Measurements from ENCODE around the gene FGF11.

The FGF11 gene

GRCh38 chr17:7435676-7436555 lies 3.4 kb upstream of the FGF11 start:
- peak; percentile 55 to 66 for DNase-seq

GRCh38 chr17:7436556-7437368 lies 2.5 kb upstream of the FGF11 start:
- peak; percentile 79 to 86 for DNase-seq

DNA sequence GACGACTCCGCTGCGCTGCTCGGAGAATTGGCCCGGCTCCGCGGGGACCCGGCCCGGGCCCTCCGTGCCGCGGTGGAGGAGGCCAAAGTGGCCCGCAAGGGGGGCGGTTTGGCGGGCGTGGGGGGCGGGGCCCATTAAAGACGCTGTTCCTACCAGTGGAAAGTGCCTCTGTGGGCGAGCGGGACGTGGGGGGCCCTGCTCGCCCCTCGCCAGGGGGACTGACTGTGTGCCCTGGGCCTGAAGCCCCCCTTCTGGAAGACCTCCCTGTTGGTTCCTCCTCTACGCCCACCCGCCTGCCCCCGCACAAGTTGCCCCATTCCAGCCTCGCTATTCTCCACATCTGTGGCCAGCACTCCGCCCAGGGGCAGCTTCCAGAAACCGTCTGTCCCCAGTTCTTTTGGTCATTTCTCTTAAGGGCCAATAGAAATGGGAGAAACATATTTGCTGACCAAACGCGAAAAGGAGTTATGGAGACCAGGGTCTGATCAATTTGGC lies 1.9 kb upstream of the FGF11 start:
- DNase-seq, result no peak

DNA sequence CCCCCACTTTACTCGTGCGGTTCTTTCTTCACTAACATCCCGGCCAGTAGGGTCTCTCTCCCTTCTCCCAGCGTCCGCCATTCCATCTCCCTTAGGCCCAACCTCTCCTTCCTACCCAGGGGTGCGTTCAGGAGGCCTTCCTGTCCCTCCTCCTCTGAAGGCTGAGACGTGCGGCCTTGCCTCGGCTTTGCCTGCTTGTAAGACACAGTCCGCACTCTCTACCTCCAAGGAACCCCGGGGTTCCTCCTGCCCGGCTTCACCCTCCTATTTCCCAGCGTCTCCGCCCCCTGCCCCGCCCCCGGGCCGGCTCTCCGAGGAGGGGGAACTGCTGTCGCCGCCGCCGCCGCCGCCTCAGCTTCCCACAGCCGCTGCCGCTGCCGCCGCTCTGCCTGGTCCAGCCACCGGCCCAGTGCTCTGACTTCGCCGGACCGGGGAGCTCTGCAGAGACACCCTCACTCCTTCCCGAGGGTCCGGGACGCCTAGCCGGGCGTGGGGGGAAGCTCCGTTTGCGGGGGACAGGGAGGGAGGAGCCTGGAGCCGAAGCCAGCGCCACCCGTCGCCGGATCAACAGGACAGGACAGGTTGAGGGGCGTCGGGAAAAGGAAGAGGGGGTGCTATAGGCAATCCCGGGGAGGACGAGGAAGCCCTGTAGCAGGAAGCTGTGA lies 1.2 kb upstream of the FGF11 start:
- peak; percentile 66 to 80 for DNase-seq

- DNase-seq, result no peak
Observed at GRCh38 chr17:7438656-7439460, 454 bp upstream of the FGF11 start.

GRCh38 chr17:7440113-7440833 lies 961 bp downstream of the FGF11 start:
- DNase-seq, result peak; percentile 34 to 62

- peak in 1 of 2 donors; percentile 28 for DNase-seq
Observed at GRCh38 chr17:7440834-7441195, 1.5 kb downstream of the FGF11 start.

DNA sequence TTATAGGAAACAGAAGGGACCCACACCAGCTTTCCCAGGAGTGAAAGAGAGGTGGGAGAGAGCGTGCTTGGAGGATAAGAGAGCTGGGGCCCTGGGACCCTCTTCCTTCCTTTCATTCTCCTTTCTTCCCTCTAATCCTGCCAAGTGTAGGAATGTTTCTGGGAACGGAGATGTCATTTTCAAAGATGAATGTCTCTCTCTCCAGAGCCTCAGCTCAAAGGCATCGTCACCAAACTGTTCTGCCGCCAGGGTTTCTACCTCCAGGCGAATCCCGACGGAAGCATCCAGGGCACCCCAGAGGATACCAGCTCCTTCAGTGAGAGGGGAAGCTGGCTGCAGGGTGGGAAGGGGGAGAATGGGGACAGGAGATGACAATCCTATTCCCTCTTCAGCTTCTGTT lies 2.0 kb downstream of the FGF11 start:
- no peak for DNase-seq

DNA sequence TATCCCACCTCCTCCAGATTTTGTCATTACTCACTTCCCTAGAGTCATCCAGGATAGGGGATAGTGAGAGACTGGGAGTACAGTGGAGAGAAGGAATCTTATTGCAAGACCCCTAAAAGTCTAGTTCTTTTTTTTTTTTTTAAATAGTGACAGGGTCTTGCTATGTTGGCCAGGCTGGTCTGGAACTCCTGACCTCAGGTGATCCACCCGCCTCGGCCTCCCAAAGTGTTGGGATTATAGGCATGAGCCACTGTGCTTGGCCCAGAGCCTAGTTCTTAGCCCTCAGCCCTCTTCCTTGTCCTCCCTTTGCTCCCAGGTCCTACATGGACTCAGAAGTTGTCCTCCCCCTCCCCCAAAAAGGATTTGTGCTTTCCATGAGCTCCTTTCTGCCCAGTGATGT lies 2.8 kb downstream of the FGF11 start:
- no peak for DNase-seq

DNA sequence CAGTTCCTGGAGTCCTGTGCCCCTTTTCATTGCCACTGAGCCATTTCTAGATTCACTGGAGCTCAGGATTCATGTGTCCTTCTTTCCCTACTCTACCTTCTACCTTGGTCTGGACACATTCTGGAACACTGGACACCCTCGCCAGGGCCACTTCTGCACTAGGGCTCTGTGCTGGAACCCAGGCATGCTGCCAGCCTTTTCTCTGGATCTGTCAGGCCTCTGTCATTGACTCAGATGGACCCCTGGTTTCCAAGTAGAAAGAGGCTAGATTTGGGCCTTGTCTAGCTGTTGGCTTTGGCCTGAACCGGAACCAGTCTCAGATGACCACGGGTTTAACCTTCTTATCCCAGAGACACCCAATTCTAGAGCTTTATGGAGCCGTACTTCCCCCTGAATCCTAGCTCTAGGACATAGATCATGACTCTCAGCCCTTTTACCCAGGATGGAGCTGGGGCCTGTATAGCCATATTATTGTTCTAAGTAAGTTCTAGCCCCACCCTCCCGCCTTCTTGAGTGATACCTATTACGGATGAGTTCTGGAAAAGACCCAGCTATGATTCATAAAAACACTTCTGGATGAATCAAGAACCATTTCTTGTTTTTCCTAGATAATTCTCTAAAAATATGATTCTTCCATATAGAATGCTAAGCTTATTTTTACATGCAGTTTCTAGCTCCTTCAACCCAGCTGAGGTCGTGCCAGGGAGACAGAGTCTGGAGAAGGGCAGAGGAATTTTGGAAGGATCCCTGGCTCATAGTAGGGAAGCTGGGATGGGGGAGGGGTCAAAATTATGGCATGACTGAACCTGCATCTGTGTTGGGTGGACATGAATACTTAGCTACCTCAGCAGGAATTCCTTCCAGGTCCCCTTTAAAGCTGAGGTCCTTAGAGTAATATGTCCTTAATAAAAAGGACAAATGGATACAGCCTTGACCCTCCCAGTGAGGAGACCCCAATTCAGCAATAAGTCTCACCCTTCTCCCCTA lies 4.5 kb downstream of the FGF11 start:
- DNase-seq, result no peak

GRCh38 chr17:7444682-7445618 lies 5.6 kb downstream of the FGF11 start, which contains the start of gene CHRNB1:
Gene CHRNB1 (plus strand): TSS chr17:7445061. CDS start chr17:7445128, 67 bp downstream.
- peak in 1 of 2 donors; percentile 25 for DNase-seq

DNA sequence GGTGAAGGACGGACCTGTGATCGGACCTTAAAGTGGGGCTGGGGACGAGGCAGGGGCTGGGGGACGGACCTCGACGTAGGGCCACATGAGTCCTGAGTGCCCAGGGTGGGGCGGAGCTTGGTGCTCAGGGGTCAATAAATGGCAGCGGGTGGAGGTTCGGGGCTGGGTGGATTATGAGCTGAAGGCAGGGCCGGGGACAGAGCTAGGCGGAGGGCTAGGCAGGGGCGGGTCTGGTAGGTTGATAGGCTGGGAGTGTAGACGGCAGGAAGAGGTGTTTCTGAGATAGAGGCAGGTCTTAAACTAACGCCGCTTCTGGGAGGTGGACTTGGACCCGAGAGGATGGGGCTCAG lies 6.3 kb downstream of the FGF11 start:
- peak in 1 of 2 donors; percentile 33 for DNase-seq

- no peak for DNase-seq
Observed at GRCh38 chr17:7448461-7448860, 9.1 kb downstream of the FGF11 start.

- no peak for DNase-seq
Observed at GRCh38 chr17:7459961-7460545, 20.7 kb downstream of the FGF11 start.

- no peak for DNase-seq
Observed at GRCh38 chr17:7460850-7461660, 21.7 kb downstream of the FGF11 start.

DNA sequence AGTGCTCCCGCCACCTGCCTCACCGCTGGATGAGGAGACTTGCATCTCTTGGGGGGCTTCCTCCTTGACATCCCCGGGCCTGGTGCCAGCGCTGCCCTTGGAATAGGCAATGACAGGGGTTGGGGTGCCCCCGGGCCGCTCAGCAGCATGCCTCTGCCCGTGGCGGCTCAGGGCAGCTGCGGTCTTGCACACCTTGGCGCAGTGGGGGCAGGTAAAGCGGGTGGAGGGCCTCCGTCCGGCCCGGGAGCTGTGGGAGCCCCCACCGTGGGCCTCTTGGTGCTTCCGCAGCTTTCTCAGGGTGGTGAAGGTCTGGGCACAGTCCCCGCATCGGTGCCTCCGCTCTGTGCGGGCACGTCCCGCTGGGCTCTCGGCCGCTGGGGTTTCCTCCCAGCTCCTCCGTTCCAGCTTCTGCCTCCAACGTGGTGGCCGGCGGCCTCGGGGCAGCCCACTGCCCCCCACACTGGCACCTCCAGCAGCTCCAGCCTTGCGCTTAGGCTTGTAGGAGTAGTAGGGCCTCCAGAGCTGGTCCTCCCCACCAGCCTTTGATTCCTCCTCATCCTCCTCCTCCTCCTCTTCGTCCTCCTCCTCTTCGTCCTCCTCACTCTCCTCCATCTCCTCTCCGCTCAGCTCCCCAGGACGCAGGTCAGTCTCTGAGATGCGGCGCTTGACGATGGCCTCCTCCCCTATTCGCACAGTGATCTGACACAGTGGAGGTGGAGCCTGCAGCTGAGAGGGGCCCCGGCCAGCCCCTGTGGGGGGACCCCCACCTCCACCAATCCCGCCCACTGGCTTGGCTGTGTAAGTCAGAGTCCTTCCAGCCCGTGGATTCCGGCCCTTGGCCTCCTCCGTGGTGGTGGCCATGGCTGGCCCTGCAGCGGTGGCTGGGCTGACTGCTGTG lies 23.4 kb downstream of the FGF11 start:
- DNase-seq, result no peak

DNA sequence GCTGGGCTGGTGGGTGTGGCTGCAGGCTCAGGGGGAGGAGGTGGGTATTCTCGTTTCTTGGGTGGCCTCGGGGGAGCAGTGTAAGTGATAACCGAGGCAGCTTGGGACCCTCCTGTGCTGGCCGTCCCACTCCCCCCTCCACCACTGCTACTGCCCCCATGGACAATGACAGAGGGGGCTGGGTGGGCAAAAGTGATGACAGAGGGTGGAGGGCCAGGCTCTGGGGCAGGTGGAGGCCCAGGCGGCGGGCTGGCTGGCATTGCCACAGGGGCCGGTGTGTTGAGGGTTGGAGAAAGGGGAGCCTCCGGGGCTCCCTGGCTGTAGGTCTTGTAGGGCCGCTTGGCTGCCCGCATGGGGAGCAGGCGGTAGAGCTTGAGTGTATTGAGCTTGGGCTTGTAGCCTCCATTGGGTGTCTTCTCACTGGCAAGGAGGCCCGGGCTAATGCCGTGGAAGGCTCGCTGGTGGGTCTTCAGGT lies 24.1 kb downstream of the FGF11 start:
- no peak for DNase-seq
